ENCODE measurements around the gene PTPRA. TPM values are rescaled to one million over a fixed set of nuclear protein-coding genes. Genes with fewer than 3 reads are reported as not detected.
A peak's percentile ranks its signal among the peaks of the same experiment; 100 is the strongest.

The PTPRA gene
- total and polyA plus RNA-seq, 2 of the 13 experiments (the other 11 are each of a cell fraction or from before 2014, with no cell fraction given) = 47.2 to 127 TPM

DNA sequence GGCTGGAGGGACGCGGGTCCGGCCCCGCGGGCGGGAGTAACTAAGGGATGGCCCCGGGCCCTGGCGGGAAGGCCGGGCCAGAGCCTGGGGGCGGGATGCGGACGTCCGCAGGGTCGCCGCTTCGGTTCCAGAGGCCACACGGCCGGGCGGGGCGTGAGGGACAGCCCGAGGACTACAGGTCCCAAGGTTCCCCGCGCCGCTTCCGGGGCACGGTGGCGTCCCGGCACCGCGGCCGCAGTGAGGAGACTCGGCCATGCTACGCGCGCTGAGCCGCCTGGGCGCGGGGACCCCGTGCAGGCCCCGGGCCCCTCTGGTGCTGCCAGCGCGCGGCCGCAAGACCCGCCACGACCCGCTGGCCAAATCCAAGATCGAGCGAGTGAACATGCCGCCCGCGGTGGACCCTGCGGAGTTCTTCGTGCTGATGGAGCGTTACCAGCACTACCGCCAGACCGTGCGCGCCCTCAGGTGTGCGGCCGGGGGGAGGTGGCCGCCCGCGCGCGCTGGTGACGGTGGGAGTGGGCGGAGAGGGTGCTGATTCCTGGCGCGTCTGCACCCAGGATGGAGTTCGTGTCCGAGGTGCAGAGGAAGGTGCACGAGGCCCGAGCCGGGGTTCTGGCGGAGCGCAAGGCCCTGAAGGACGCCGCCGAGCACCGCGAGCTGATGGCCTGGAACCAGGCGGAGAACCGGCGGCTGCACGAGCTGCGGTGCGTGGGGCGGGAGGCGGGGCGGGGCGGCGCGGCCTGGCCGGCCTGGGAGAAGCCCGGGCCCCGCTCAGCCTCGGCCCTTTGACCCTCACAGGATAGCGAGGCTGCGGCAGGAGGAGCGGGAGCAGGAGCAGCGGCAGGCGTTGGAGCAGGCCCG lies 172.8 kb downstream of the PTPRA start, which contains the start of gene MRPS26 (continued):
- TF ChIP-seq, protein P1, sequence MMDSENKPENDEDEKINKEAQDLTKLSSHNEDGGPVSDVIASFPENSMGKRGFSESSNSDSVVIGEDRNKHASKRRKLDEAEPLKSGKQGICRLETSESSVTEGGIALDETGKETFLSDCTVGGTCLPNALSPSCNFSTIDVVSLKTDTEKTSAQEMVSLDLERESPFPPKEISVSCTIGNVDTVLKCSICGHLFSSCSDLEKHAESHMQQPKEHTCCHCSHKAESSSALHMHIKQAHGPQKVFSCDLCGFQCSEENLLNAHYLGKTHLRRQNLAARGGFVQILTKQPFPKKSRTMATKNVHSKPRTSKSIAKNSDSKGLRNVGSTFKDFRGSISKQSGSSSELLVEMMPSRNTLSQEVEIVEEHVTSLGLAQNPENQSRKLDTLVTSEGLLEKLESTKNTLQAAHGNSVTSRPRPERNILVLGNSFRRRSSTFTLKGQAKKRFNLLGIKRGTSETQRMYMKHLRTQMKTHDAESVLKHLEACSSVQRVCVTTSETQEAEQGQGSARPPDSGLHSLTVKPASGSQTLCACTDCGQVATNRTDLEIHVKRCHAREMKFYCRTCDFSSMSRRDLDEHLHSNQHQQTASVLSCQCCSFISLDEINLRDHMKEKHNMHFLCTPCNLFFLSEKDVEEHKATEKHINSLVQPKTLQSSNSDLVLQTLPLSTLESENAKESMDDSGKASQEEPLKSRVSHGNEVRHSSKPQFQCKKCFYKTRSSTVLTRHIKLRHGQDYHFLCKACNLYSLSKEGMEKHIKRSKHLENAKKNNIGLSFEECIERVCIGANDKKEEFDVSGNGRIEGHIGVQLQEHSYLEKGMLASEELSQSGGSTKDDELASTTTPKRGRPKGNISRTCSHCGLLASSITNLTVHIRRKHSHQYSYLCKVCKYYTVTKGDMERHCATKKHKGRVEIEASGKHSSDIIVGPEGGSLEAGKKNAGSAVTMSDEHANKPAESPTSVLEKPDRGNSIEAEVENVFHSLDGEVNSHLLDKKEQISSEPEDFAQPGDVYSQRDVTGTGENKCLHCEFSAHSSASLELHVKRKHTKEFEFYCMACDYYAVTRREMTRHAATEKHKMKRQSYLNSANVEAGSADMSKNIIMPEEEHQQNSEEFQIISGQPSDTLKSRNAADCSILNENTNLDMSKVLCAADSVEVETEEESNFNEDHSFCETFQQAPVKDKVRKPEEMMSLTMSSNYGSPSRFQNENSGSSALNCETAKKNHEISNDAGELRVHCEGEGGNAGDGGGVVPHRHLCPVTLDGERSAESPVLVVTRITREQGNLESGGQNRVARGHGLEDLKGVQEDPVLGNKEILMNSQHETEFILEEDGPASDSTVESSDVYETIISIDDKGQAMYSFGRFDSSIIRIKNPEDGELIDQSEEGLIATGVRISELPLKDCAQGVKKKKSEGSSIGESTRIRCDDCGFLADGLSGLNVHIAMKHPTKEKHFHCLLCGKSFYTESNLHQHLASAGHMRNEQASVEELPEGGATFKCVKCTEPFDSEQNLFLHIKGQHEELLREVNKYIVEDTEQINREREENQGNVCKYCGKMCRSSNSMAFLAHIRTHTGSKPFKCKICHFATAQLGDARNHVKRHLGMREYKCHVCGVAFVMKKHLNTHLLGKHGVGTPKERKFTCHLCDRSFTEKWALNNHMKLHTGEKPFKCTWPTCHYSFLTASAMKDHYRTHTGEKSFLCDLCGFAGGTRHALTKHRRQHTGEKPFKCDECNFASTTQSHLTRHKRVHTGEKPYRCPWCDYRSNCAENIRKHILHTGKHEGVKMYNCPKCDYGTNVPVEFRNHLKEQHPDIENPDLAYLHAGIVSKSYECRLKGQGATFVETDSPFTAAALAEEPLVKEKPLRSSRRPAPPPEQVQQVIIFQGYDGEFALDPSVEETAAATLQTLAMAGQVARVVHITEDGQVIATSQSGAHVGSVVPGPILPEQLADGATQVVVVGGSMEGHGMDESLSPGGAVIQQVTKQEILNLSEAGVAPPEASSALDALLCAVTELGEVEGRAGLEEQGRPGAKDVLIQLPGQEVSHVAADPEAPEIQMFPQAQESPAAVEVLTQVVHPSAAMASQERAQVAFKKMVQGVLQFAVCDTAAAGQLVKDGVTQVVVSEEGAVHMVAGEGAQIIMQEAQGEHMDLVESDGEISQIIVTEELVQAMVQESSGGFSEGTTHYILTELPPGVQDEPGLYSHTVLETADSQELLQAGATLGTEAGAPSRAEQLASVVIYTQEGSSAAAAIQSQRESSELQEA (CRISPR knock-in tag; IDR thresholded peaks at IDR 0.05; ENCODE audit: not compliant biosample characterization) = peak; percentile 95
- TF ChIP-seq NR1H2 (CRISPR knock-in tag; IDR thresholded peaks at IDR 0.05; ENCODE audit: borderline replicate concordance, low read depth) = peak; percentile 93
- peak; percentile 95 for TF ChIP-seq RBM39 (IDR thresholded peaks at IDR 0.05; ENCODE audit: low read depth, low read length, poor library complexity, severe bottlenecking)
- TF ChIP-seq SMAD9 (CRISPR knock-in tag; IDR thresholded peaks at IDR 0.05) = peak; percentile 83; the same call in 1 of the 2 replicates
- no peak for TF ChIP-seq MAFF (IDR thresholded peaks at IDR 0.05; ENCODE audit: low read depth, low read length)
- TF ChIP-seq, protein P2, sequence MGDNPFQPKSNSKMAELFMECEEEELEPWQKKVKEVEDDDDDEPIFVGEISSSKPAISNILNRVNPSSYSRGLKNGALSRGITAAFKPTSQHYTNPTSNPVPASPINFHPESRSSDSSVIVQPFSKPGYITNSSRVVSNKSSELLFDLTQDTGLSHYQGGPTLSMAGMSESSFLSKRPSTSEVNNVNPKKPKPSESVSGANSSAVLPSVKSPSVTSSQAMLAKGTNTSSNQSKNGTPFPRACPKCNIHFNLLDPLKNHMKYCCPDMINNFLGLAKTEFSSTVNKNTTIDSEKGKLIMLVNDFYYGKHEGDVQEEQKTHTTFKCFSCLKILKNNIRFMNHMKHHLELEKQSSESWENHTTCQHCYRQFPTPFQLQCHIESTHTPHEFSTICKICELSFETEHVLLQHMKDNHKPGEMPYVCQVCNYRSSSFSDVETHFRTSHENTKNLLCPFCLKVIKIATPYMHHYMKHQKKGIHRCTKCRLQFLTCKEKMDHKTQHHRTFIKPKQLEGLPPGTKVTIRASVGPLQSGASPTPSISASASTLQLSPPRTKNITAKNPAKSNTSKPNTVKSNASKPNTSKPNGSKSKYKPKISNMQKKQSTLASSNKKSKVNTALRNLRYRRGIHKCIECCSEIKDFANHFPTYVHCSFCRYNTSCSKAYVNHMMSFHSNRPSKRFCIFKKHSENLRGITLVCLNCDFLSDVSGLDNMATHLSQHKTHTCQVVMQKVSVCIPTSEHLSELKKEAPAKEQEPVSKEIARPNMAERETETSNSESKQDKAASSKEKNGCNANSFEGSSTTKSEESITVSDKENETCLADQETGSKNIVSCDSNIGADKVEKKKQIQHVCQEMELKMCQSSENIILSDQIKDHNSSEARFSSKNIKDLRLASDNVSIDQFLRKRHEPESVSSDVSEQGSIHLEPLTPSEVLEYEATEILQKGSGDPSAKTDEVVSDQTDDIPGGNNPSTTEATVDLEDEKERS (CRISPR knock-in tag; IDR thresholded peaks at IDR 0.05) = peak; percentile 91; the same call in 1 of the 2 replicates
- TF ChIP-seq, protein P3, sequence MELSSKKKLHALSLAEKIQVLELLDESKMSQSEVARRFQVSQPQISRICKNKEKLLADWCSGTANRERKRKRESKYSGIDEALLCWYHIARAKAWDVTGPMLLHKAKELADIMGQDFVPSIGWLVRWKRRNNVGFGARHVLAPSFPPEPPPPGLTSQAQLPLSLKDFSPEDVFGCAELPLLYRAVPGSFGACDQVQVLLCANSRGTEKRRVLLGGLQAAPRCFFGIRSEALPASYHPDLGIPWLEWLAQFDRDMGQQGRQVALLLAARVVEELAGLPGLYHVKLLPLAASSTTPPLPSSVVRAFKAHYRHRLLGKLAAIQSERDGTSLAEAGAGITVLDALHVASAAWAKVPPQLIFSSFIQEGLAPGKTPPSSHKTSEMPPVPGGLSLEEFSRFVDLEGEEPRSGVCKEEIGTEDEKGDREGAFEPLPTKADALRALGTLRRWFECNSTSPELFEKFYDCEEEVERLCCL (CRISPR knock-in tag; IDR thresholded peaks at IDR 0.05; ENCODE audit: borderline replicate concordance) = peak; percentile 20
- no peak for TF ChIP-seq ZBTB21 (CRISPR knock-in tag; IDR thresholded peaks at IDR 0.05)
- peak; percentile 86 for TF ChIP-seq ZNF777 (CRISPR knock-in tag; IDR thresholded peaks at IDR 0.05)
- TF ChIP-seq, protein P4, sequence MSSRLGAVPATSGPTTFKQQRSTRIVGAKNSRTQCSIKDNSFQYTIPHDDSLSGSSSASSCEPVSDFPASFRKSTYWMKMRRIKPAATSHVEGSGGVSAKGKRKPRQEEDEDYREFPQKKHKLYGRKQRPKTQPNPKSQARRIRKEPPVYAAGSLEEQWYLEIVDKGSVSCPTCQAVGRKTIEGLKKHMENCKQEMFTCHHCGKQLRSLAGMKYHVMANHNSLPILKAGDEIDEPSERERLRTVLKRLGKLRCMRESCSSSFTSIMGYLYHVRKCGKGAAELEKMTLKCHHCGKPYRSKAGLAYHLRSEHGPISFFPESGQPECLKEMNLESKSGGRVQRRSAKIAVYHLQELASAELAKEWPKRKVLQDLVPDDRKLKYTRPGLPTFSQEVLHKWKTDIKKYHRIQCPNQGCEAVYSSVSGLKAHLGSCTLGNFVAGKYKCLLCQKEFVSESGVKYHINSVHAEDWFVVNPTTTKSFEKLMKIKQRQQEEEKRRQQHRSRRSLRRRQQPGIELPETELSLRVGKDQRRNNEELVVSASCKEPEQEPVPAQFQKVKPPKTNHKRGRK (CRISPR knock-in tag; IDR thresholded peaks at IDR 0.05) = no peak; the same call in 1 of the 2 replicates
- TF ChIP-seq ZNF232 (CRISPR knock-in tag; IDR thresholded peaks at IDR 0.05; ENCODE audit: borderline replicate concordance) = peak; percentile 63; the same call in 1 of the 2 replicates
